KMS-11 (cell line): ENCODE data around the gene CPB2.

Experiments used
- H2AFZ ChIP-seq: fragments of 200-600 bp; sonication (generic); 2 replicates; pipeline ENCODE4 v1.6.1; 2016; ENCODE audit warnings: antibody characterized with exemption, mixed run types, low read depth
- H3K27ac ChIP-seq: fragments of 200-600 bp; sonication (generic); 2 replicates; pipeline ENCODE4 v1.6.1; 2016; ENCODE audit warnings: mild to moderate bottlenecking, mixed run types
- H3K27me3 ChIP-seq: fragments of 200-600 bp; sonication (generic); 2 replicates; pipeline ENCODE4 v1.6.1; 2017; ENCODE audit warnings: mild to moderate bottlenecking, low read depth, mixed run types, moderate library complexity; ENCODE audit not compliant: insufficient read depth
- H3K36me3 ChIP-seq: fragments of 200-600 bp; sonication (generic); 2 replicates; pipeline ENCODE4 v1.6.1; 2017; ENCODE audit warnings: mild to moderate bottlenecking, mixed run types; ENCODE audit not compliant: insufficient read depth
- H3K4me1 ChIP-seq: fragments of 200-600 bp; sonication (generic); 2 replicates; pipeline ENCODE4 v1.6.1; 2016; ENCODE audit warnings: mild to moderate bottlenecking, low read depth, mixed run types; ENCODE audit not compliant: poor library complexity, severe bottlenecking
- H3K4me2 ChIP-seq: fragments of 200-600 bp; sonication (generic); 2 replicates; pipeline ENCODE4 v1.7.0; 2016; ENCODE audit warnings: mild to moderate bottlenecking, mixed run types
- H3K4me3 ChIP-seq: fragments of 200-600 bp; sonication (generic); IDR thresholded peaks from 2 replicates; pipeline ENCODE4 v1.6.1; 2017; ENCODE audit warnings: low read depth, low read length, mixed read lengths; ENCODE audit not compliant: insufficient read depth
- H3K79me2 ChIP-seq: fragments of 200-600 bp; sonication (generic); 2 replicates; pipeline ENCODE4 v1.6.1; 2016; ENCODE audit warnings: low read depth, mixed run types; ENCODE audit not compliant: insufficient read depth
- H3K9ac ChIP-seq: fragments of 200-600 bp; sonication (generic); 2 replicates; pipeline ENCODE4 v1.6.1; 2016; ENCODE audit warnings: mild to moderate bottlenecking, mixed run types
- H4K20me1 ChIP-seq: fragments of 200-600 bp; sonication (generic); 2 replicates; pipeline ENCODE4 v1.6.1; 2016; ENCODE audit warnings: mild to moderate bottlenecking, mixed run types; ENCODE audit not compliant: insufficient read depth
- CTCF ChIP-seq: fragments of 200-600 bp; sonication (generic); conservative IDR thresholded peaks from 2 replicates; pipeline ENCODE4 v1.6.1; 2017; ENCODE audit warnings: low read depth, mild to moderate bottlenecking, antibody characterized with exemption, low read length, moderate library complexity, mixed read lengths

Gene CPB2

GRCh38 chr13:46077265-46077664 is 27.6 kb downstream of the CPB2 start:
- Histone ChIP-seq H4K20me1 (no peaks in the 10 kb centered on the region), H3K4me3 (no peak overlapping the region), H3K27ac (no peak overlapping the region), H3K4me2 (no peak overlapping the region), H3K9ac (no peak overlapping the region), H3K27me3 (no peaks in the 10 kb centered on the region), H3K36me3 (no peaks in the 10 kb centered on the region), H2AFZ (no peak overlapping the region), H3K4me1 (peaks cover 5% of the 10 kb centered on the region), H3K79me2 (no peaks in the 10 kb centered on the region)
- TF ChIP-seq CTCF = no peak

DNA sequence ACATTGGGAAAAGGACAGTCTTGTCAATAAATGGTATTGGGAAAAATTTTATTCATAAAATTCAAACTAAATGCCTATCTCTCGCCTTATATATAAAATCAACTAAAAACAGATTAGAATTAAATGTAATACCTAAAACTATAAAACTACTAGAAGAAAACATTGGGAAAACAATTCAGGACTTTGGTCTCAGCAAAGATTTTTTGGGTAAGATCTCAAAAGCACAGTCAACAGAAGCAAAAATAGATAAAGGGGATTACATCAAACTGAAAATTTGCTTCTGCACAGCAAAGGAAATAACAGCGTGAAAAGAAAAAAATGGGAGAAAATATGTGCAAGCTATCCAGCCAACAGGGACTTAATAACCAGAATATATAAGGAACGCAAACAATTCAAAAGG is 28.0 kb downstream of the CPB2 start:
- Histone ChIP-seq H2AFZ (no peak overlapping the region), H3K4me1 (peaks cover 5% of the 10 kb centered on the region), H3K9ac (no peak overlapping the region), H4K20me1 (no peaks in the 10 kb centered on the region), H3K4me2 (no peak overlapping the region), H3K36me3 (no peaks in the 10 kb centered on the region), H3K79me2 (no peaks in the 10 kb centered on the region), H3K27ac (no peak overlapping the region), H3K4me3 (no peak overlapping the region), H3K27me3 (no peaks in the 10 kb centered on the region)
- no peak for TF ChIP-seq CTCF

- no peaks in the 10 kb centered on the region for H3K79me2 ChIP-seq
- H3K36me3 ChIP-seq = no peaks in the 10 kb centered on the region
- no peak overlapping the region for H2AFZ ChIP-seq
- no peak overlapping the region for H3K4me3 ChIP-seq
- H3K27me3 ChIP-seq = no peaks in the 10 kb centered on the region
- H3K27ac ChIP-seq = no peak overlapping the region
- no peak overlapping the region for H3K4me2 ChIP-seq
- H3K4me1 ChIP-seq = peaks cover 5% of the 10 kb centered on the region
- H3K9ac ChIP-seq = no peak overlapping the region
- no peak for TF ChIP-seq CTCF
- H4K20me1 ChIP-seq = no peaks in the 10 kb centered on the region
Observed at GRCh38 chr13:46075811-46076210, 29.0 kb downstream of the CPB2 start.

DNA sequence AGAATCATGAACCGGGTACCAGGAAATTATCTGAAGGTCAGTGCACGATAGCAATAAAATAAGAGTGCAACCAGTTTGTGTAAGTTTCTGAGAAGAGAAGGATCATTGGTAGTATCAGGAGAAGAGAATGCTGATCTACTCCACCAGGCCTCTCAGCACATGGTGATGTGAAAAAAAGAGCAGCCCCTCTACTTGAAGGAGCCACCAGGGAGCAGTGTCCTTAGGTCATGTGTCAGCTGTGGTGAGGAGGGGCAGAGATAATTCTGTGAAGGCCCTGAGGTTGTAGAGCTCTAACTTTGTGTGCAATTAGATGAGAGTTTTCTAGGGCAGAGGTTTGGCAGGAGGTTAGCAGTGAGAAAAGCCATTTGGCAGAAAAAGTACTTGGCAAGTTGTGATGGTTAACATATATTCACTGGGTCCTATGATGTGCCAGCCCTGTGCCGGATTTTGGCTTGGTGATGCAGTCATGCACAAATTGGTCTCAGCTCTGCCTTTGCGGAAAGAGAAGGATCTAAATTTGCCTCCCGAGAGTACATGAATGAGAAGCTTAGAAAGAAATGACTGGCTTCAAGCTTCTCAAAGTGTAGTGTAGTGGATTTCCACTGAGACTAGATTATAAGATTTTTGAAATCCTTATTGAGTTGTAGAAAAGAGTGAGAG is 33.1 kb downstream of the CPB2 start:
- Histone ChIP-seq H2AFZ (no peak overlapping the region), H3K4me3 (no peak overlapping the region), H3K4me2 (no peak overlapping the region), H4K20me1 (no peaks in the 10 kb centered on the region), H3K27me3 (no peaks in the 10 kb centered on the region), H3K27ac (no peak overlapping the region), H3K36me3 (no peaks in the 10 kb centered on the region), H3K79me2 (no peaks in the 10 kb centered on the region), H3K4me1 (no peaks in the 10 kb centered on the region), H3K9ac (no peak overlapping the region)
- no peak for TF ChIP-seq CTCF
